GM19467 (cell line): ENCODE measurements around the gene ZNF148.

ENCODE experiments used
- ATAC-seq: cut with Tn5 transposase; IDR thresholded peaks from one replicate; pipeline ENCODE4 v1.9.1; 2021; ENCODE audit warnings: mild to moderate bottlenecking, moderate library complexity; ENCODE audit not compliant: unreplicated experiment

The ZNF148 gene

DNA sequence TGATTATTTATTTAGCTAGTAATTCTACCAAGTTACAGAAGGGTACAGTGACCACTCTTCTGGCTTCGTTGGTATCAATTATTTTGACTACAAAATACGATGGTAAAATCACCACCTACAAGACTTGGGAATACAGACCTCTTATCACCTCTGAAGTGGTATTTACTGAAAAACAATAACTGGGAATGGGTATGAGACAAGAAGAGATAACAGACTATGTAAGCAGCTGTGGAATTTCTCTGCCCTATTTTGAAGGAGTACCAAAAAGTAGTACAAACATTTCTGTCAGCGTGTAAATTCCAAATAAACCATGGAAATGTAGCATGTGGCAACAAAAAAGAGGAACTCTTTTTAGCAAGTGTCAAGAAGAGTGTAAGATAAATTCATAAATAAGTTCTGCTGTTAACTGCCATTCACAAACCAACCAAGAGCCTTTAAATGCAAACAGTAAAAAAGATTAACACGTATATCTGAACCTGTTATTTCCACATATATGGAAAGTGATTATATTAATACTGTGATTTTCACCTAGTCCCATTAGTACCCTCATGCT, 85.6 kb downstream of the ZNF148 start:
- no peak for ATAC-seq

DNA sequence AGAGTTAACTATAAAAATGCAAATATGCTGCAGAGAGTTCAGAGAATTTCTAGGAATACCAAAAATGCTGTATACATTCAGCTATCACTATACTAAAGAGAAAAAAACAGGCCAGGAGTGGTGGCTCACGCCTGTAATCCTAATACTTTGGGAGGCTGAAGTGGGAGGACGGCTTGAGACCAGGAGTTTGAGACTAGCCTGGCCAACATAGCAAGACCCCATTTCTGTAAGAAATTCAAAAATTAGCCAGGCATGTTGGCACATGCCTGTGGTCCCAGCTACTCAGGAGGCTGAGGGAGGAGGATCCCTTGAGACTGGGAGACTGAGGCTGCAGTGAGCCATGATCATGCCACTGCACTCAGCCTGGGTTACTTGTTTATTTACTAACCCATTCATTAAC, 87.9 kb downstream of the ZNF148 start:
- ATAC-seq: no peak

DNA sequence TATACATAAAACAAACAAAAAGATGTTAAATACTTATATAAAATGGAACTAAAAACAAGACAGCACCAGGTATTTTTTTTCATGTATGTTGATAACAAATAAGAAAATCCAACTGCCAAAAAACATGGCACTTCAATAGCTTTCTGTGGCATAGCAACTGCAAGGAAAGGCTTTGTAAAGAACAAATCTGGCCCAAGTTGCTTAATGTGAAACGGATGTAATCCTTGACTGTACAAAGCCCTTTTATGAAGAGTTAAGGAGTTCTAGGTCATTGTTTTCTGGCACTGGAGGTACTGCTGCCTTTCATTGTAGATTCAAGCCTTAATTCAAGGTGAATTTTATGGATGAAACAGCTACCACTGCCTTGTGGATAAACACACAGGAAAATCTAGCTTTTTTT, 93.7 kb downstream of the ZNF148 start:
- ATAC-seq: no peak

DNA sequence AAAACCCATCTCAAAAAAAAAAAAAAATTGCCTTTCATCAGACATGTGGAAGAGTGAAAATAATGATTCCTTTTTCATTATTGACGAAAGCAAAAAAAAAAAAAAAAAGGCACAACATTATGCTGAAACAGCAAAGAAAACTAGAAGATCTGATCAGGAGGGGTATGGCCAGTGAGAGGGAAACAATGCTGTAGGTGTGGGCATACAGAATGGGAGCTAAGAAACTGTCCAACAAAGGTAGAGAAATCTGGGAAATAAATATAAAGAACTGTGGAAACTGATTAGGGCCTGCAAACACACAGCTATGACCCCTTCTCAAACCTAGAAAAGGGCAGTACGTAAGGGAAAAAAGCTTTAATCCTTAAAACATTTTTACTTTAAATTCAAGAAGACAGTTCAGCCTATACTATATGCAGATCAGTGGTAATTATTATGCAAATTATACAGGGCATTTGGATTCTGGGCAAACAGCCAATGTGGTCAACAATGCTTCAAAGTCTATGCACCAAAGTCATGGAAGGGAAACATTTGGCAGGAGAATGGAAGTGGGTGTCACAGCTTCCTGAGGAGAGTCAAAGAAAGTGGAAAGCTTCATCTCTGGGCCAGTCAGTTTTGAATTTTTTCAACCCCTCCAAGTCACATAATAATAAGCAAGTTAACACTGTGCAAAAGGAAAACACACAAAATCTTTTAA, 94.3 kb downstream of the ZNF148 start:
- ATAC-seq: no peak

DNA sequence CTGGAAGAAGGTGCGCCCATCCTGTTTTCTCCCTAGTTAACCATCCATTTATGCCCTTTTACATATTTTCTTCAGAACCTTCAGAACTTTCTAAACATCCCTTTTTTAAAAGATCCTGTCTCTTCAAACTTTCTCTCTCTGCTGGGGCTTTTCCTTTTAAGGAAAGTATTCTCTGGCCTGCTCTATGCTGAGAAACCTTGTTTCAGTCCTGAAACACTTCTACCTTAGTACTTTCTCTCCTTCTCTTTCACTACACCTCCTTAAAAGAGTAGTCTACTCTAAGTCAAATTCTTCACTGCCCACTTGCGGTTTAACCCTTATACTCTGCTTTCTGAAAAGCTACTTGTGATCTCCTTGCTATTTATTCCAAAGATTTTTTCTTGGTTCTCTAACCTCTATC, 97.0 kb downstream of the ZNF148 start:
- no peak for ATAC-seq

DNA sequence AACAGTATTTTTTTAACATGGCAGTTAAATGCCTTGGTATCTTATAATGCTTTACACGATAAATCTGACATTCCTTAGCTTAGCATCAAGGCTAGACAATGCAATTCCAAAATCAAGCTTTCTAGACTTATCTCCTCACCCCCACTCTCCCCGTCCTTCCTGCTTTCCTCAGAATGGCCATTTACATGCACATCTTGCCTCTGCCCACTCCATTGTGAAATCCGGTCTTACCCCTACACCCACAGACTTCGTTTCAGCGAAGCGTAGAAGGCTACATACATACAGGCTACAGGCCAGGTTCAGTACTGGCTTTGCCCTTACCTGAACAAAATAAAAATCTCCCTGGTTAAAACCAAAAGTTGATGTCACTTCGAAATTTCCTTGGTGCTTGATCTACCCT, 104.0 kb downstream of the ZNF148 start:
- no peak for ATAC-seq

DNA sequence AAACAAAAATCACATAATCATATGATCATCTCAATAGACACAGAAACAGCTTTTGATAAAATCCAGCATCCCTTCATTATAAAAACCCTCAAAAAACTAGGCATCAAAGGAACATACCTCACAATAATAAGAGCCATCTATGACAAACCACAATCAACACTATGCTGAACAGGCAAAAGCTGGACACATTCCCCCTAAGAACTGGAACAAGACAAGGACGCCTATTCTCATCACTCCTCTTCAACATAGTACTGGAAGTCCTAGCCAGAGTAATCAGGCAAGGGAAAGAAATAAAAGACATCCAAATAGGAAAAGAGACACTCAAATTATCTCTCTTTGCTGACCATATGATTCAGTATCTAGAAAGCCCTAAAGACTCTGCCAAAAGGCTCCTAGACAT, 107.7 kb downstream of the ZNF148 start:
- ATAC-seq: no peak

DNA sequence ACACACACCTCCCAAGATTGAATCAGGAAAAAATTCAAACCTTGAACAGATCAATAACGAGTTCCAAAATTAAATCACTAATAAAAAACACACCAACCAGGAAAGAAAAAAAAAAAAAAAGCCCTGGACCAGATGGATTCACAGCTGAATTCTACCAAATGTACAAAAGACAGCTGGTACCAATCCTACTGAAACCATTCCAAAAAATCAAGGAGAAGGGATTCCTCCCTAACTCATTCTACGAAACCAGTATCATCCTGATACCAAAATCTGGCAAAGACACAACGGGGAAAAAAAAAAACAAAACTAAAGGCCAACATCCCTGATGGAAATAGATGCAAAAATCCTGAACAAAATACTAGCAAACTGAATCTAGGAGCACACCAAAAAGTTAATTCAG, 108.2 kb downstream of the ZNF148 start:
- no peak for ATAC-seq

DNA sequence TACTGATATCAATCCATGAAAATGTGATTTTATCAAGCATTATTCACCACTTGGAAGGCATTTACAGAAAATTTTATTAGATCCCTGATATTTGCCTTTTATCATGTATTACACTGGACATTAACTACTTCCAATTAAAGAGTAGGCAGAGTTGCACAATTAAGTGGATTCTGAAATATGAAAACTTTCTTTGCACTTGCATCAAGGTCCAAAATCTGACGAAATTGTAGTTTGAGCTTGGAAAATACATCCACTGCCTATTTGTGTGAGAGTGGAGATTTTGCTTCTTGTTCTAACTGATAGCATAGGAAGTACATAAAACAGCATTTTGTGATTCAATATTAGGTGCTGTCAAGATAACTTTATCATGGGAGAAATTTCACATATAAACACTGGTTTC, 113.0 kb downstream of the ZNF148 start:
- no peak for ATAC-seq

DNA sequence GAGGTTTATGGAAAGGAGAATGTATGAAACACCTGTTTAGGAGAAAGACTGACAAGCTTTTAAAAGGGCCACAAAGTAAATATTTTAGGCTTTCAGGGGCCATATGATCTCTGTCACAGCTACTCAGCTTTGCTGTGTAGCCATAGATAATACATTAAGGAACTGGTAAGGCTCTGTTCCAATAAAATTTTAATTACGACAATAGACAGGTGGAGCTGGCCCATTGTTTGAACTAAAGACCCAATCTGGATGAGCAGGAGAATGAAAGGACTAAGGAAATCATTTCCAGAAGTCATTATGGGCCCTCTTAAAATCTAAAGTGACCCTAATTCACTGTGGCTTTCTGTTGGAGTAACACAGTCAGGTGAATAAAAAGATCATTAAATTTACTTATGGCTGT, 114.1 kb downstream of the ZNF148 start:
- ATAC-seq: no peak

DNA sequence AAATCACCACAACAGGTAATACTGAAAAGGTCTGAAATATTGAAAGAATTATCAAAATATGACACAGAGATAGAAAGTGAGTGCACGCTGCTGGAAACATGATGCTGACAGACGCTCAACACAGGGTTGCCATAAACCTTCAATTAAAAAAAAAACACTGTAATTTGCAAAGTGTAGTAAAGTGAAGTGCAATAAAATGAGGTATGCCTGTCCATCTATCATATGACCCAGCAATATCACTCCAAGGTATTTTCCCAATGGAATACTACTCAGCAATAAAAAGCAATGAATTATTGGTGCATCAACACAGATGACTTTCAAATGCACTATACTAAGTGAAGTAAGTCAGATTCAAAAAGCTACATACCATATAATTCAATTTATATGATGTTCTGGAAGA, 115.0 kb downstream of the ZNF148 start:
- ATAC-seq: no peak

DNA sequence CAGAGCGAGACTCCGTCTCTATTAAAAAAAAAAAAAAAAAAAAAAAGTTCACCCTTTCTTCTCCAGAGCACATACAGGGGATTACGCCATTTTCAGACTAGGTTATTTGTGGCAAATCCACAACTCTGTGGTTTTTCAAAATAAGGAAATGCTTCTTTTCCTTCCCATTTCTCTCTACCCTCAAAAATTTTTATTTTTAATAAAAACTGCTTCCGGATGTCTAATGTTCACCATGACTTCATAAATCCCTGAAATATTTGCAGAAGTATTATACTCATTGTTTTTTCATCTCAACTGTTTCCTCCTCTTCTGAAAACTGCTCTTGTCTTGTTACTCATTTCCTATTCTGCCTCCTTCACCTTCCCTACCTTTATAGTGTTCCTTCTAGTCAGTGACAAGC, 117.6 kb downstream of the ZNF148 start:
- ATAC-seq: no peak

DNA sequence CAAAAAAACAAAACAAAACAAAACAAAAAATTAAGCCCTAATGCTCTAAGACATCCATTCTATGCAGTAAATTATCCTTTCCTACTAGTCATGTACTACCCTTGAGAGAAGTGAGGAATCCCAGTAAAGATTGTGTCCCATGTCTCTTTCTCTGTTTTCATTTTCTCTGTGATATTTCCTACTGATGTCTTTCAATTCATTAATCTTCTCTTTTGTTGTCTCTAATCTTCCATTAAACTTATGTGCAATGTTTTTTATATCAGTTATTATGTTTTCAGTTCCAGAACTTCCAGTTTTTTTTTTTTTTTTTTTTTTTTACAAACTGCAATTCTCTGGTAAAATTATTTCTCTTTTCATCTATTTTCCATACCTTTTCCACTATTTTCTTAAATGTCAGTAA, 118.5 kb downstream of the ZNF148 start:
- ATAC-seq: no peak

DNA sequence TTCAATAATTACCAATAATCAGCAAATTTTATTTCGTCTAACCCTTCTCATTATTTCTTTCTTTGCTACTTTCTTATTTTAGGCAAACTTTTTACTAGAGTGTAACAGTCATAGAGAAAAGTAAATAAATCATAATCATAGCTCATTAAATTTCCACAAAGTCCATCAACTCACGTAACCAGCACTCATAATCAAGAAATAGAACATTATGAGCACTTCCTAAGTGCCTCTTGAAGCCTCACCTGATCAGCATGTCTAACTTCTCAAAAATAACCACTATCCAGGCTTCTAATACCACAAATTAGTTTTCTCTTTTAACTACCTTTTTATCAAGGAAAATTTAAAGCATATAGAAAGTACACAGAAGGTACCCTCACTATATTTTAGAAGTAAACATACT, 124.2 kb downstream of the ZNF148 start:
- ATAC-seq: no peak

DNA sequence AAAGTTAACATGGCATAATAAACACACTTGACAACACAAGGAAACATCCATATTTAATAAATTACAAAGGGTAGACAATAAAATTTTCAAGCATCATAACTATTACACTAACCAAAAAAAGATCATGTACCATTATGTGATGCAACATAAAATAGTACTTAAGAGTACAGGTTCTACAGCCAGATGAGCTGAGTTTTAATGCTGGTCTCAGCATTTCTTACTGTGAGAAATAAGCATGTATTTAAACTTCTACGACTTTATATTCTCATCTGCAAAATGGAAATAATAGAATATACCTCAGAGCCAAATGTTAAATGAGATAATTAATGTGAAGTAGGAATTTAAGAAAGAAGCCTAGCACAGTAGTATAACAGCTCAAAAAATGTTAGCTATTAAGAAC, 128.9 kb downstream of the ZNF148 start:
- no peak for ATAC-seq

DNA sequence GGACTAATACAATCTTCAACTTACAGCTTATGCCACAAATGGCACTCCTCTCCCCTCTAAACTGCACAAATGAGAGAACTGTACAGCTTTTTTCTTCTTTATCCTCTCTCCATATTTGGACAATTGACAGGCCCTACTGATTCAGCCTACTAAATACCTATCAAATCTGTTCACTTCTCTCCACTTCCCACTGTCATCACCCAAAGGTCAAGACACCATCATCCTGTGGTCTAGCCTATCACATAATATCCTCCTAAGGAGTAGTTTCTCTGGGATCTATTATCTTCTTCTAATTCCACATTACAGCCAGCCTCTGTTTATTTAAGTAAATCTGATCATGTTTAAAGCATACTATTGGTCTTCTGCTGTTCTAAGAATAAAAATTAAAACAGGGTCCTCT, 129.6 kb downstream of the ZNF148 start:
- ATAC-seq: no peak

DNA sequence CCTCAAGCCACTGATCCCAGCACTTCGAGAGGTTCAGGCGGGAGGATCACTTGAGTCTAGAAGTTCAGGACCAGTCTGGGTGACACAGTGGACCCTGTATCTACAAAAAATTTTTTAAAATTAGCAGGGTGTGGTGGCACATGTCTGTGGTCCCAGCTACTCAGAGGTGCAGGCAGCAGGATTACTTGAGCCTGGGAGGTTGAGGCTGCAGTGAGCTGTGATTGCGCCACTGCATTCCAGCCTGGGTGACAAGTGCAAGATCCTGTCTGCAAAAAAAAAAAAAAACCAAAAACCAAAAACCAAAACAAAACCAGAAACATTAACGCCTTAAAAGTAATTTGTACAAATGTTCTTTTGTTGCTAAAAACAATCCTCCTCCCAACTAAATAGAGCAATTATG, 134.6 kb downstream of the ZNF148 start:
- ATAC-seq: no peak

DNA sequence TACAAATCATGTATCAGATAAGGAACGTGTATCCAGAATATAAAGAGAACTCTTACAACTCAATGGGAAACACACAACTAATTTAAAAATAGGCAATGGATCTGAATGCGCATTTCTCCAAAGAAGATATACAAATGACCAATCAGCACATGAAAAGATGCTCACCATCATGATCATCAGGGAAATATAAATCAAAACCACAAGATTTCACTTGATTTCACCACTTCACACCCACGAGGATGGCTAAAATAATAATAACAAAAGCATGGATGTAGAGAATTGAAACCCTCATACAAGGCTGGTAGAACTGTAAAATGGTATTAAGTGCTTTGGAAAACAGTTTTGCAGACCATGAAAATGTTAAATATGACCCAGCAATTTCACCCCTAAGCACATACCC, 135.9 kb downstream of the ZNF148 start:
- ATAC-seq: no peak

DNA sequence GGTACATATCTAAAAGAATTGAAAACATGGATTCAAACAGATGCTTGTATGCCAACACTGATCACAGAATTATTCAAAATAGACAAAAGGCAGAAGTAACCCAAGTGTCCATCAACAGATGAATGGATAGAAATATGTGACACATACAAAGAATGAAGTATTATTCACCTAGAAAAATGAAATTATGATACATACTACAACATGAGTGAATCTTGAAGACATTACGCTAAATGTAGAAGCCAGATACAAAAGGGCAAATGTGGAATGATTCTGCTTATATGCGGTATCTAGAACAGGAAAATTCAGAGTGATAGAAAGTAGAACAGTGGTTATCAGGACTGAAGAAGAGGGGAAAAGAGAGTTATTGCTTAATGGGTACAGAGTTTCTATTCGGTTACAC, 136.4 kb downstream of the ZNF148 start:
- ATAC-seq: no peak

DNA sequence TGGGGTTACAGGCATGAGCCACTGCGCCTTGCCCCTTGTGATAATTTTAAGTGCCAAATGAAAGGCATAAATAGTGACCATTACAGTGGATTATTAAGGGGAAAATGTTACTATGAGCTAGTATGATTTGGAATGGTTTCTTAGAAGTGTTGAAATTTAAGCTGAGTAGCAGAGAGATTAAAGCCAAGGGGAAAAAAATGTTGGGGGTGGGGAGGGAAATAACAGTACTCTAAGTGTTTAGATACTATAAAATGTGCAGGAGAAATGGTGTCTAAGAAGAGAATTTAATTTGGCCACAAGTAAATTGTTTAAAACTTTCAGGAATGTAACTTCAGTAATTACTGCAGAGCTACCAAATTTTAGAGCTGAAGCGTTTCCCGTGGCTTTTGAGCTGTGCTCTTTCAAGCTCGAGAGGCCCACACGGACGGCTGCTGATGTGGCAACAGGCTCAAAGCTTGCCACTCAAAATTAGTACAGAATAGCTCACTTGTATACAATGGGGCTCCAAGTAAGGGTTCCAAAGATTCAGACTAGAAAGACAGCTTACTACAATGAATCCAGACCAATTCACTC, 138.7 kb downstream of the ZNF148 start:
- ATAC-seq: no peak

DNA sequence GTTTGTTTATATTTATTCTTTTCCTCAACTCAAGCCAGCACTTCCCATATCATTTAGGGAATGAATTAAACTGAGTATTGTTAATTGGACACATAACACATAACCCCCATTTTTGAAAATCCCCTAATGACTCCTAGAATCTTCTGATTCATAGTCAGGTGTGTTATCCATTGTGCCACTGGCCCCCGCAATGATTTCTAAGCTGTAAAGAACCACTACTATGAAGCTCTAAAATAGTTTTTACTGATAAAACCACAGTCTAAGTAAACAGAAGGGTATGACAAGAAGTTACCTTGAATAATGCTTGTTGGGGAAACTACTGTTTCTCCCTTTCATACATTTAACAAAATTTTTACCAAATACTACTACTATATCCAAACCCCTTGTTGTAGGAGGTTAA, 140.3 kb downstream of the ZNF148 start:
- no peak for ATAC-seq

DNA sequence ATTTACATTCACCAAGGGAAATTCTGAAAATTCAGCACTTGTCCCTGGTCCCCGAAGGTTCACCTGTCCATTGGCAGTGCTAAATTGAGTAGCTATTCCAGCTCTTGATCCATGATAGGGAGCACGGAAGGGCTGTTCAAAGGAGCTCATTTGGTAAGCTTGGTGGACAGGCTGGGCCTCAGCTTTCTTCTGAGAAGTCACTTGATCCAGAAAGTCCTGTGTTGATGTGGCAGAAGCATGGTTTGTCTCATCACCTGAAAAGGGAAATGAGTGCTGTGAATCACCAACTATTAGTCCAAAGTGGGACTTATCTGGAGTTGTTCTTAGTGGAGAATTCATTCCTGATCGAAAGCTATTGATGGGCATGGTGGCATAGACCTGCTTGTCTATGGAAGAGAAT, 142.7 kb downstream of the ZNF148 start:
- ATAC-seq: no peak

DNA sequence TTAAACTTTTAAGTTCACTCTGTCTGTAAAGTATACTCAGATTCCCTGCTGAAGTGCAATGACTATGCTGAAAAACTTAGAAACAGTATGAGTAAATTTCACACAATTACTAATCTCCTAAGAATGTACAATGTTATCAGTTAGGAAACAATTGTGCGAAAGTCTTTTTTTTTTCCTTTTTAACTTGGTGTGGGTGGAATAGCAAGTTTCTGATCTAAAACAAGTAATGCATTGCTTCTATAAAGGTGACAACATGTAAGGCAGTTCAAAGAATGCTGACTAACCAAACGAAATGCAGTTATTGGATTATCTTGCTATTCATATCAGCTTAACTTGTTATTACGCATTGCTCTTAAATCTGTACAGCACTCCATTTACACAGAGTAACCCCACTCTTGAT, 143.2 kb downstream of the ZNF148 start:
- no peak for ATAC-seq
